ENCODE measurements around the gene ACP2.
"Not testable (repeated sequence)": the region's sequence is repeated elsewhere in the genome, so short reads cannot be mapped to it uniquely, and the experiment has no call there.

The ACP2 gene

DNA sequence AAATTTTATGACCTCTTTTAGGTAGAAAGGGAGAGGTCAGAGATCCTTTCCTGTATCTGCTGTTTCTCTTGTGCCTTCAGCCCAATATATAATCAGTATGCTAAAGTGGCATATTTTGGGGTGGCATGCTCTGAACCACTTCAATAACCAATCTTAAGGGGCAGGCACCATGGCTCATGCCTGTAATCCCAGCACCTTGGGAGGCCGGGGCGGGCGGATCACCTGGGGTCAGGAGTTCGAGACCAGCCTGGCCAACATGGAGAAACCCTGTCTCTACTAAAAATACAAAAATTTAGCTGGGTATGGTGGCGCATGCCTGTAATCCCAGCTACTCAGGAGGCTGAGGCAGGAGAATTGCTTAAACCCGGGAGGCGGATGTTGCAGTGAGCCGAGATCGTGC, 50.5 kb downstream of the ACP2 start:
- not testable (repeated sequence) for DNase-seq (ENCODE audit: low read depth)

GRCh38 chr11:47192111-47192510, 56.5 kb downstream of the ACP2 start:
- DNase-seq (ENCODE audit: low read depth): no peak

GRCh38 chr11:47191137-47191536, 57.5 kb downstream of the ACP2 start:
- DNase-seq (ENCODE audit: low read depth): not testable (repeated sequence)
